Amniotic stem cell (primary cell): ENCODE data around the gene TOX2.

Experiments
- DNase-seq: peaks from one replicate; lab custom pipeline; 2025; lab: John Stamatoyannopoulos, UW

Gene TOX2

DNA sequence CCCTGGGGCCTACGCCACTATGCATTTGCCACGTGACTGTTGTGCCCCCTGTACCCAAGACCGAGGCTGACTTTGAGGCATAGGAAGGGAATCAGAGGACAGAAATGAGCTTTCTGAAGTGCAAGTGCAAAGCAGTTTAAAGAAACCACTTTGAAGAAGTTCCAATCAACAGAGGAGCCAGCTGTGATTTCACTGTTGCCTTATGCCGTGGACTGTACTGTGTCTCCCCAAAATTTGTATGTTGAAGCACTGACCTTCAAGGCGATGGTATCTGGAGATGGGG, 161.2 kb downstream of the TOX2 start:
- DNase-seq: no peak

DNA sequence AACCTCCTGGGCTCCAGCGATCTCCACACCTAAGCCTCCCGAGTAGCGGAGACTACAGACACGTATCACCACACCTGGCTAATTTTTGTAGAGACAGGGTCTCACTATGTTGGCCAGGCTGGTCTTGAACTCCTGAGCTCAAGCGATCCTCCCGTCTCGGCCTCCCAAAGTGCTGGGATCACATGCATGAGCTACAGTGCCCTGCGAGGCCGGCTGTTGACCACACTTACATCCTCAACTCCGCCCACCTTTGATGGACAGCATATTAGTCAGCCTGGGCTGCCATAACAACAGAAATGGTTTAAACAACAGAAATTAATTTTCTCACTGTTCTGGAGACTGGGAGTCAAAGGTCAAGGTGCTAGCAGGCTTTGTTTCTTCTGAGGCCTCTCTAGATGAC, 164.6 kb downstream of the TOX2 start:
- DNase-seq: no peak

DNA sequence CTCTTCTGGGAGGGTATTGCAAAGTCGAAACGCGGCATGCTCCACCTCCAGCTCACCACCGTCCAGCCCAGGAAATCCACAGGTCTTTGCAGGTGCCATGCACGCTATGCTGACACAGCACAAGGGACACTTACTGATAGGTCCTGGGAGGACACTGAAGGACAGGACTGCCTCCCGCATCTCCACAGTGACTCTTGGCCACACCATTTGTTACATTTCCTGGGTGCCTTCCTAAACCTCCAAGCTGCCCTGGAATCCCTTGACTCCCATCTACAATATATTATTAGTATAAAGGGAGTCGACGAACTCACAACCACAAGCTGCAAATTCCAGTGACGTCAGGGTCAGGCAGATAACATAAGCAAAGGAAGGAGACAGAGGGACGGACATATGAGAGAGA, 165.4 kb downstream of the TOX2 start:
- no peak for DNase-seq

DNA sequence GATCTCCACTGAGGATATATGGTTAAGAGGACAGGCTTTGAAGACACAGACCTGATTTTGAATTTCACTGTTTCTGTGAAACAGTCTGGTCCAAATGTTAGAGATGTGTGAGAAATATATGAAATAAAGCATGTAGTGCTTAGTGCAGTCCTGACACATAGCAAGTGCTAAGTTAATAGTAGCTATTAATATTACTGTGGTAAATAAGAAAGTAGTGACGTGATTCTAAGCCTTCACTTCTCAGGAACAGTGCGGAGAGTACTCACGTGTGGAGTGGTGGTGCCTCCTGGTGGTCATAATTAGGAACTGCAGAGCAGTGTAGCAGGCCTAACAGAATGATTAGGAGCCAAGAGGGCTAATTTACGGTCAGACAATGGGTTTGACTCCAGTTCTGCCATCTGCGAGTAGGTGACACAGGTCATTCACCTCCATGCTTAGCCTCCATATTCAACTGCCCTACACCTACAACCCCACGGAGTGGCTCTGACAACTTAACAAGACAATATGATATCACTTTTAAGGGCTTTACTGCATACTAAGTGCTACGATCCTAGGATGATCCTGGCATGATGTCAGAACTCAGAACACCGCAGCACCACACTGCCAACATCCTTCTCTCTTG, 166.1 kb downstream of the TOX2 start:
- peak; percentile 21 for DNase-seq

DNA sequence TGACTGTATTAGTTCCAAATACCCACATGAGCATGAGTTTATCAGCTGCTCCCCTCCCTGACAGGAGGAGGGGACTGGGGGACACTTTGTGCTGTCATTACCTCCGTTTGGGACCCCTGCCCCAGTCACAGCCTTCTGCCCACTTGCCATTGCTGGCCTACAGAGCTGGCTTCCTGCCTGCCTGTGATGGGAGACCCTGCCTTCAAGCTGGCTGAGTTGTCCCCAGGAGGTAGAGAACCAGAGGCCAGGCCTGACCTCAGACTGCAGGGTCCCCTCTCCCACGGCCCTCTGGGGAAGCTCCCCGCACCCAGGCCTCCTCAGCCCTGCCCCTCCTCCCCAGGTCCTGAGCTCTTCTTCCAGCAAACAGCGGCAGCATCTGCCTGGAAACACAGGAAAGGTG, 166.8 kb downstream of the TOX2 start:
- DNase-seq: no peak

DNA sequence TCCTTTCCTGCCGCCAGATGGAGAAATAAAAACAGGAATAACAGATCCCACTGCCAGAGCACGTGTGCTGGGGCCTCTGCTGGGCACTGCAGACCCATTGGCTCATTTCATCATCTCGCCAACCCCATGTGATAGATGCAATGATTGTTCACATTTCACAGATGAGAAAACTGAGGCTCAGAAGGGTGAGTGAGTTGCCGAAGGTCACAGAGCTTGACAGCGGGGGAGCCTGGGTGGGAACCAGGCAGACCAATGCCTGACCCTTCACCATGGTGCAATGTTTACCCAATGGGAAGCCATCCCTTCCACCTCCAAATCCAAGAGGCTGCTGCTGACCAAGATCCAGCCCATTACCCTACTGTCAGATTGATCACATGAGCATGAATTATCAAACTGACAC, 167.2 kb downstream of the TOX2 start:
- DNase-seq: no peak

DNA sequence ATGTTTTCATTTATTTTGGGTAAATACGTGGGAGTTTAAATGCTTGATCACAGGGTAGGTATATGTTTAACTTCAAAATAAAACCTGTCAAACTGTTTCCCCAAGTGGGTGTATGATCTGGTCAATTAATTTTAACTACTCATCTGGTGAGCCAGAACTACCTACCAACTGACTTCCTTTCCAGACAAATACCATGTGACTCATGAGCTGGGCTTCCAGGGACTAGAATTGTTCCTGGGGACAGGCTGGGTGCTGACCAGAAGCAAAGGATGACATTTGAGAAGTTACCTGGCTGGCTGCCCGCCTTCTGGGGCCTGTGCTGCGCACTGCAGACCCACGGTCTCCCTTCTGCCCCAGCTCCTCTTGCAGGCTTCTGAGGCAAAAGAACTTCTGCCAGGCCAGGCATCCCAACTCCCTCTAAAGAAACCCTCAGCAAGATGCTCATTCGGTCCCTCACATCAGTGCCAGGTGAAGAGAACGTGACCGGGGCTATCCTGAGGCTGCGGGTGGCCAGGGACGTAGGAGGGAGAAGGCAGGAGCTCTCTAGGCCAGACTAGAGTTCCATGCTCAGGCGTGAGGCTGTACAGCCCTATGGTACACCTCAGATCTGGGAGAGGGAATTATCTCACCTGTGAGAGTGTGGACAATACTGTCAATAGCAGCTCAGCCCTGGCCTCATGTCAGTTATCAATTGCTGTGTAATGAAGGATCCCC, 168.7 kb downstream of the TOX2 start:
- peak; percentile 46 for DNase-seq

DNA sequence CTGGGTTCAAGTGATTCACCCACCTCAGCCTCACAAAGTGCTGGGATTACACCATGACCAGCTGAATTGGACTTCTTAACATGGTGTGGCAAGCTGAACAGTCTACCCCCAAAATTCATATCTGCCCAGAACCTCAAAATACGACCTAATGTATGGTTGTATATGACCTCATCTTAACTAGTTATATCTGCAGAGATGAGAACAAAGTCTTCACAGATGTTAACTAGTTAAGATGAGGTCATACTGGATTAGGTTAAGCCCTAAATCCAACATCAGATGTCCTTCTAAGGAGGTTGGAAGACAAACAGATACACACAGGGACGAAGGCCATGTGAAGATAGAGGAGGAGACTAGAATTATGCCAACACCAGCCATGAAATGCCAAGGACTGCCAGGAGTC, 169.8 kb downstream of the TOX2 start:
- DNase-seq: no peak

DNA sequence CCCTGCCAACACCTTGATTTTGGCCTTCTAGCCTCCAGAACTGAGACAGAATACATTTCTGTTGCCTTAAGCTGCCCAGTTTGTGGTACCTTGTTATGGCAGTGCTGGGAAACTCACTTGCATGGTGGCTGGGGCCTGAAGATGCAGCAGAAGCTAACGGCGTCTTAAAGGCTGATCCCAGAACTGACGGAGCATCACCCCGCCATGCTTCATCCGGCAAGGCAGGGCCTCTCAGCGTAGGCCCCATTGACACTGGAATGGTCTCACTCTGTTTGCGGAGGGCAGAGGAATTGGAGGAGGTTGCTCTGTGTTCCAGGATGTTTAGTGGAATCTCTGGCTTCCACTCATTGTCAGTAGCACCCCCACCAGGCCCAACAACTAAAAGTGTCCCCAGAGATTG, 170.2 kb downstream of the TOX2 start:
- DNase-seq: no peak

DNA sequence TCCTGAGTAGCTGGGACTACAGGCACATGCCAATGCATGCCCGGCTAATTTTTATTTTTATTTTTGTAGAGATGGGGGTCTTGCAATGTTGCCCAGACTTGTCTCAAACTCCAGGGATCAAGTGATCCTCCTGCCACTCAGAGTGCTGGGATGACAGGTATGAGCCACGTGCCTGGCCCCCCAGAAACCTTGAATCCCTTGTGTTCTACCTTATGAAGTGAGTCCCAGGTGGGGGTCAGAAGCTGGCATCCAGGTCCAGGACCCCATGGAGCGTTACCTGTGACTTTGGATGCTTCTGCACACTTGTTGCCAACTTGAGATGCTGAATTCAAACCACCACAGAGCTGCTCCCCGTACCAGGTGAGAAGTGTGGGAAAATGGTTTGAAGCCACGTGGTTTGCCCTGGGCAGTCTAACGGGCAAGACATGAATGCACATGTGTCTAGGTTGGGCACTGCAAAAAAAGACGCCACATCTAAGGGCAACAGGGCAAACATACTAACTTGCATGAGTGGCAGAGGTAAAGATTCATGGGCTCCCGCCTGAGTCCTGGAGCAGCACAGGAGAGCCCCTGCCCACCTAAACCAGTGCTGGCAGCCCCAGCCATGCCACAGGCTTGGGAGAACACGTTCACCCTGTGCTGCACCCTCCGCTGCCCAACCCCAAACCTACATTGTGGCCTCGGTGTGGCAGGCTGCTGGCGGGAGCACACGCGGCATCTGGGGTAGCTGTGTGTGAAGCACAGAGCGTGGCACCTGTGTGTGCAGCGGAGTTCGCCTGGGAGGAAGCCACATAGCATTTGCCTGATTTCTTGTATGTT, 171.2 kb downstream of the TOX2 start:
- DNase-seq: no peak

DNA sequence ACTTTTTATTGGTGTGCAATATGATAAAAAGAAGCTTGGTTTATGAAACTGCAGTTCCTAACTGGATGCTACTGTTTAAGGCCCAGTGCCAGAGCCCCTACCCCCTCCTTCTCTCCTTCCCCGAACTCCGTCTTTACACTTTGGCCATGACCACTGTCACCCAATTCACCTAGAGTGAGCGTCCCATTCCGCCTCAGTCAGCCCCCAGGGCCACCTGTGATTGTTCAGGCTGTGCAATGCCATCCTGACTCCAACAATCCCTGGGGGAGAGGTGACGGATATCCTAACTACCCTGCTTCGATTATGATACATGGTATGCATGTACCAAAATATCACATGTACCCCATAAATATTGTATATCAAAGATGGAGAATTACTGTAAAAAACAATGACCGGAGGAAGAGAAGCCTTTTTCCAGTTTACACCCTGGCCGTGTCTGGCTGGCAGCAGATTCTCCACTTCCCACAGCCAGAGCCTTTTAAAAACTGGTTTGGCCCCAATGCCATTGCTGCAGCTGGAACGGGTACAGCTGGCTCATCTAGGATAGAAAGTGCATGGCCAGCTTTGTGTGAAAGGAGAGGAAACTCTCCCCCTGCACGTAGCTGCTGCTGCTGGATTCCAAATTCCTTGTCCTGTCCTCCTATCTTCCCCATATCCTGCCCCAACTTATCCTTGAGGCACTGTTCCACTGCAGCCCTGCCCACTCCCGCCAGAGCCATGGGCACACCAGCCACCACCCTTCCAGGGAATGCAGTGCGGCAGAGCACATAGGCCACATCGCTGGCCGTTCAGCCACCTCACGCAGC, 172.6 kb downstream of the TOX2 start:
- DNase-seq: no peak

DNA sequence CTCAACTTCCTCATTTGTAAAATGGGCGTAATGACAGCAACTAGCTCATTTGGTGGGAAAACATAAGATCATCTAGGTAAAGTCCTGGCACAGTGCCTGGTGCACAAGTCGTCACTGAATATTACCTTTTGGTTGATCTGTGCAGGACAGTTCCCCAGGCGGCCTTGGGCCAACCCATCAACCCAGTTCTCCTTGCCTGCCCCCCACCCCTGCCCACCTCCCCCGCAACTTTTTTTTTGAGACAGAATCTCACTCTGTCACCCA, 173.1 kb downstream of the TOX2 start:
- DNase-seq: no peak

DNA sequence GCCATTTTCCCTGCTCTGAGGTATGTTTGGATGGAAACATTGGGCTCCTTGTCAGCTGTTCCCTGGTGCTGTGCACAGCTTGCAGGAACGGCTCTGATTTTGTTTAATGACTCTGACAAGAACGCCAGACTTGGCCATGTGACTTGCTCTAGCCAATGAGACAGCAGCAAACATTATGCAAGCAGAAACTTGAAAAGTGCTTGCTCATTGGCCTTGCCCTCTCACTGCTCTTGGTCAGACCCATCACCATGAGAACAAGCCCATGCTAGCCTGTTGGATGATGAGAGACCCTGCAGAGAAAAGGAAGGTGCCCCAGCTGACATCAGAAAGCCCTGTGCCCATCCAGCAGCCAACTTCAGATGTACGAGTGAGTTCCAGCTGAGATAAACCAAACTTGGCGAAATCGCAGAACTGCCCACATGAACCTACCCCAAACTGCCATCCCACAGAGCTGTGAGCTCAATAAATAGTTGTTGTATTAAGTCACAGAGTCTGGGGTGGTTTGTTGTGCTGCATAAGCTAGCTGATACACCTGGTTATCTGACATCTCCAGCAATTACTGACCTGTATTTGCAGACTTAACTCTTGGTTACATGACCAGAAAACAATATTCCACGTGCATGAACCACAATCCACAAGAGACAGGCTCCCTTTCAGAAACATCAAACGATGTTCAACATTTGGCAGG, 175.5 kb downstream of the TOX2 start:
- DNase-seq: no peak

DNA sequence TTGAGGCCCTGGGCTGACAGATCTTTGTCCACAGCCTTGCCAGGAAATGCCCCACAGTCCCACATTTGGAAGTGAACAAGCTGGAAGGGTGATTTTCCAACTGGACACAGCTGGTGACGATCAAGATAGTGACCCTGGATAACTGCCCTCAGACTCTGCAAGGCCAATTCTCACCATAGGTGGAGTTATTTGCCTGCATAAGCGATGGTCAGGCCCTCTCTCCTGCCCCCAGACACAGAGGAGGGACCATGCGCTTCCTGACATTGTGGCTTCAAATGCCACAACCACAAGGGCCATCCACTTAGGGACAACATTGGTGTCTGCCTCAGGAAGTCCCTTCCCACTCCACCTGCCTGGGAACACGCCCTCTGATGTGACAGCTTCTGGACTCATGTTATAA, 176.4 kb downstream of the TOX2 start:
- DNase-seq: no peak

DNA sequence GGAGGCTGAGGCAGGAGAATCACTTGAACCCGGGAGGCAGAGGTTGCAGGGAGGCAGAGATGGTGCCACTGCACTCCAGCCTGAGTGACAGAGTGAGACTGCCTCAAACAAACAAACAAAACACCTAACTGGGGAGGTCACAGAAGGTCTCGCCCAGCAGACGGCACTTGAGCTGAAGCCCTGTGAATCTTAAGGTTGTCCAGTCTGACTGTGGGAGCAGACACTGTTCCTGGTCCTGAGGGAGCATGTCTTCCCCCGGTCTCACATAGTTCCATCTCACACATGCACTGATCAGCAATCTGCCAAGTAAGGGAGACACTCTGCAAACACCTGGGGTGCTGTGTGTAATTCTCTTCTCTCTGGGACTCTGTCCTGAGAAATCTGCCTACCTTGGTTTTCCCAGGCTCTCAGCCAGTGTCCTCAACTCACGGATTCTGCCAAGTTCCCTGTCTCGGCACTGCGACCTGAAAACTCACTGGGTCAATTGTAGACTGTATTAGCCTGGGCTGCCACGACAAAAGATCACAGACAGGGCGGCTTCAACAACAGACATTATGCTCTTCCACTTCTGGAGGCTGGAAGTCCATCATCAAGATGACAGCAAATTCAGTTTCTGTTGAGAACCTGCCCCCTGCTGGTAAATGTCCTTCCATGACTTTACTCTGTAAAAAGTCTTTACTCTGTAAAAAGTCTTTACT, 178.0 kb downstream of the TOX2 start:
- peak; percentile 11 for DNase-seq

DNA sequence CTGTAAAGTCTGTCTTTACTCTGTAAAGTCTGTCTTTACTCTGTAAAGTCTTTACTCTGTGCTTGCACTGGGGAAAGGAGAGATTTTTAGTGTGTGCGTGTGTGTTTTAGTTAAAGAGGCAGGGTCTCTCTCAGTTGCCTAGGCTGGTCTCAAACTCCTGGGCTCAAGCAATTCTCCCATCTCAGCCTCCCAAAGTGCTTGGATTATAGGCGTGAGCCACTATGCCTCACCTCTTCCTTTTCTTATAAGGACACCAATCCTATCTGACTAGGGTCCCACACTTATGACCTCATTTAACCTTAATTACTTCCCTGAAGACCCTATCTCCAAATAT, 178.6 kb downstream of the TOX2 start:
- no peak for DNase-seq

DNA sequence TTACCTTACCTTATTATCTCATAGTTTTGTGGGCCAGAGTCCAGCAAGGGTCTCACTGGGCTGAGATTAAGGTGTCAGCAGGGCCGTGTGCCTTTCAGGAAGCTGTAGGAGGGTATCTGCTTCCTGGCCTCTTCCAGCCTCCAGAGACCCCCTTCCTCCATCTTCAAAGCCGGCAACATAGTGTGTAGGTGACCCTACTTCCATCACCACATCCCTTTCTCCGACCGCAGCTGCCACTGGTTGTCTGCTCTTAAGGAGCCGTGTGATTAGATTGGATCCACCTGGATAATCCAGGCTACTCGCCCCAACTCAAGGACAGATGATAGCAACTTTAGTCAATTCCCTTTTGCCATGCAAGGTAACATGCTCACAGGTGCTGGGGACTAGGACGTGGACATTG, 181.2 kb downstream of the TOX2 start:
- no peak for DNase-seq

DNA sequence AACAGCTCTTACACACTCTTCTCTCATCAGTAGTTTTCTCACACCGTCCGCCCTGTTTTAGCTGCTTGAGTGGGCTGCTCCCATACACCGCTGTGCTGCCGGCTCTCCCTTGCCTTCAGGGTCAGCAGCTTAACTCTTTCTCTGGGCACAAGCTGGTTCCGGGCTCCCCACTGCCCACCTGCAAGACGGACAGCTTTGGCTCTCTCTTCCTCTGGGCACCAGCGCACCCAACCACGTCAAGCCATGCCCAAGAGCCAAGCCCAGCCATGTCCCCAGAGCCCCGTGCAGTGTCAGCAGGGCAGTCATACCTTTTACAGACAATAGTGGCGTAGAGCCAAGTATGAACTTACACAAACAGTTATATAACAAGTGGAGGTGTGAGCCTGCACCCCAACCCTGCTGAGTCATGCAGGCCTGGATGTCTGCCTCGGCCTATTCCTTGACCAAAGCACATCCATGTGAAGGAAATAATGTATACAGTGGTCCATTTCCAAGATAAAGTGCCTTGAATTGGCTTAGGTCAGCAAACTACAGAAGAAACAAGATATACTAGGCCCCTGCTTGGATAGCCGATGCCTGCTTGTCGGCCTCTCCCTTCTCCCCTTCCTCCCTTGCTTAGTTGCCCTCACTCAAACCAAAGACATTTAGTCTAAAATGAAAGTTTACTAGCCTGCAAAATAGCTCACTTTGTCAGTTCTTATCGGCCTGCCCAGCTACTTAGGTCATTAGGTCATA, 183.0 kb downstream of the TOX2 start:
- DNase-seq: no peak

DNA sequence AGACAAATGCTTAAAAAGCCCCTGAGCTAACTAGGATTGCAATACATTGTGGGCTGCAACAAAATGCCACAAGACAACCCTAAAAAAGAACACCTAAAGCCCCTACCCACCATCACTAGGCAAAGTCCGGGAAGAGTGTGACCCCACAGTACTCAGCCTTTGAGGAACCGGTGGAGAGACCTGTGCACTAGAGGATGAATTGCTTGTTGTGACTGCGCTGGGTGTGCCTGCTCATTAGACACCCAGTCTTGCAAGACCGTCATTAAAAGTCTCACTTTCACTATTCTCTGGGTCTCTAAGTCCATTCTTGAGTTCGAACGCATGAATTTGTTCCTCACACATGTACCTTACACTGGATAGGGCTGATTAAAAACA, 183.6 kb downstream of the TOX2 start:
- no peak for DNase-seq

DNA sequence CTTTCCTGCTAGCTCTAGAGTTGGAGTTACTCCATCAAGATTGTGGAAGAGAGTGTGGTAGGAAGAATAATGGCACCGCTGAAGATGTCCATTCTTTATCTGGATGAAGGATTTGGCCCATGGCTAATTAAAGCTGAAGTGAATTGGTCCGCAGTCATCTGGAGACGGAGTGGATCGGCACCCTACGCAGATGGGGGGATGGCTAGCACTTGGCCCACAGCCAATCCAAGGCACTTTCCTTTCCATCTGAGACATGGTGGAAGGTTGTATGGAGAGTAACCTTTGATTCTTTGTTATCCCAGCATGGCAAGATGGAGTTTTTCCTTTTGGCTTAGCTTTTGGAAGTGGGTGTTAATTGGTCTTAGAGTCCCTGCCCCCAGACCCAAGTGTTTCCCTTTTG, 184.0 kb downstream of the TOX2 start:
- DNase-seq: no peak

DNA sequence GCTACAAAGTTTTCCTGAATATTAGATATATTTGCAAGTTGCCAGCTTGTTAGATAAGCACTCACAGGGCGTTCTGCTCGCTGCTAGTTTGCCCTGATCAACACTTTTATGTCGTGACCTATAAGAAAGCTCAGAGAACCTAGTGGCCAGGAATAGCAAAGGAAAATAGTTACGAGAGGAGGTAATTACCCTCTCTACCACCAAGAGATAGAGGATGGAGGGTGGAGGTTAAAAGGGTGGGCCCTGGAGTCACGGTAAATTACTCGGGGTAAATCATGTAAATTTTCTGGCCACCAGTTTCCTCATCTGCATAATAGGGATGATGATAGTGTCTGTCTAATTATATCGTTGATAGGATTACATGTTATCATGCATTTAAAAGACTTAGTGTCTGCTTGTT, 185.2 kb downstream of the TOX2 start:
- no peak for DNase-seq
